Mesendoderm (in vitro differentiated cells): ENCODE data around the gene PCDH17.

Experiments
- DNase-seq: peaks from one replicate; pipeline ENCODE4 v3.0.0; 2013
- H2AK5ac ChIP-seq: 2 replicates; pipeline ENCODE4 v1.6.1; 2013; ENCODE audit warnings: low read length, inconsistent platforms
- H2BK120ac ChIP-seq: 2 replicates; pipeline ENCODE4 v1.6.1; 2013; ENCODE audit warnings: low read depth, mild to moderate bottlenecking, low read length, moderate library complexity, mixed read lengths
- H2BK15ac ChIP-seq: replicated peaks from 2 replicates; pipeline ENCODE4 v1.6.1; 2013; ENCODE audit warnings: low read depth, mild to moderate bottlenecking, moderate library complexity
- H2BK5ac ChIP-seq: 2 replicates; pipeline ENCODE4 v1.6.1; 2013; ENCODE audit warnings: low read length, inconsistent platforms
- H3K18ac ChIP-seq: 2 replicates; pipeline ENCODE4 v1.6.1; 2013; ENCODE audit warnings: mild to moderate bottlenecking, low read length, mixed read lengths
- H3K23ac ChIP-seq: one replicate; pipeline ENCODE4 v1.6.1; 2013; ENCODE audit warnings: low read length
- H3K27ac ChIP-seq: 2 replicates; pipeline ENCODE4 v1.5.1; 2013; ENCODE audit warnings: low read depth, mild to moderate bottlenecking, inconsistent platforms, low read length, moderate library complexity
- H3K27me3 ChIP-seq: 2 replicates; pipeline ENCODE4 v1.6.1; 2013; ENCODE audit warnings: low read length, control low read depth, mild to moderate bottlenecking, inconsistent platforms; ENCODE audit not compliant: insufficient read depth, poor library complexity
- H3K36me3 ChIP-seq: 2 replicates; pipeline ENCODE4 v1.6.1; 2013; ENCODE audit warnings: low read length, inconsistent platforms; ENCODE audit not compliant: control insufficient read depth, insufficient read depth
- H3K4ac ChIP-seq: one replicate; pipeline ENCODE4 v1.6.1; 2013; ENCODE audit warnings: low read depth, mild to moderate bottlenecking, low read length, moderate library complexity
- H3K4me1 ChIP-seq: 2 replicates; pipeline ENCODE4 v1.6.1; 2013; ENCODE audit warnings: low read depth, low read length, inconsistent platforms; ENCODE audit not compliant: control insufficient read depth
- H3K4me2 ChIP-seq: 2 replicates; pipeline ENCODE4 v1.6.1; 2013; ENCODE audit warnings: low read length
- H3K4me3 ChIP-seq: 2 replicates; pipeline ENCODE4 v1.5.1; 2013; ENCODE audit warnings: mild to moderate bottlenecking, low read length
- H3K56ac ChIP-seq: one replicate; pipeline ENCODE4 v1.6.1; 2013; ENCODE audit warnings: low read length
- H3K79me1 ChIP-seq: 2 replicates; pipeline ENCODE4 v1.6.1; 2013; ENCODE audit warnings: low read length, inconsistent platforms
- H3K79me2 ChIP-seq: 2 replicates; pipeline ENCODE4 v1.6.1; 2013; ENCODE audit warnings: mild to moderate bottlenecking, low read length; ENCODE audit not compliant: control insufficient read depth, insufficient read depth
- H3K9ac ChIP-seq: 2 replicates; pipeline ENCODE4 v1.6.1; 2013; ENCODE audit warnings: low read length, inconsistent platforms
- H4K5ac ChIP-seq: one replicate; pipeline ENCODE4 v1.6.1; 2013; ENCODE audit warnings: low read length
- H4K8ac ChIP-seq: one replicate; pipeline ENCODE4 v1.6.1; 2013; ENCODE audit warnings: low read depth, mild to moderate bottlenecking, control low read depth, low read length, moderate library complexity
- WGBS: extraction: QIAGEN DNeasy Blood & Tissue Kit; methylation state at CpG from one replicate; pipeline ENCODE4 v1.1.7; 2013; ENCODE audit warnings: low lambda C conversion rate, missing lambda C conversion rate; ENCODE audit not compliant: insufficient coverage; ENCODE audit errors: extremely low coverage; 5-methylcytosine and 5-hydroxymethylcytosine counted together

Gene PCDH17

GRCh38 chr13:57682128-57682716 lies 50.7 kb downstream of the PCDH17 start:
- Histone ChIP-seq H3K9ac (no peak overlapping the region), H3K4me1 (peaks cover 2% of the 10 kb centered on the region), H3K27ac (no peak overlapping the region), H4K8ac (no peak overlapping the region), H2BK120ac (no peak overlapping the region), H3K4ac (no peak overlapping the region), H3K4me2 (no peak overlapping the region), H3K56ac (no peak overlapping the region), H3K18ac (no peak overlapping the region), H4K5ac (no peak overlapping the region), H3K23ac (no peak overlapping the region), H3K27me3 (no peaks in the 10 kb centered on the region), H3K79me2 (no peaks in the 10 kb centered on the region), H2AK5ac (no peak overlapping the region), H3K4me3 (no peak overlapping the region), H2BK15ac (no peak overlapping the region), H3K36me3 (no peaks in the 10 kb centered on the region), H3K79me1 (no peaks in the 10 kb centered on the region), H2BK5ac (no peak overlapping the region)
- DNase-seq, result peak; percentile 3
- WGBS, result no CpG with 5 or more reads among the region's 4 CpGs

- H2BK15ac ChIP-seq, result no peak overlapping the region
- H3K4ac ChIP-seq, result no peak overlapping the region
- no peaks in the 10 kb centered on the region for H3K4me1 ChIP-seq
- no peaks in the 10 kb centered on the region for H3K79me1 ChIP-seq
- H3K56ac ChIP-seq, result no peak overlapping the region
- no peak overlapping the region for H4K8ac ChIP-seq
- WGBS, result no CpG with 5 or more reads among the region's 4 CpGs
- H3K36me3 ChIP-seq, result no peaks in the 10 kb centered on the region
- no peak overlapping the region for H2BK5ac ChIP-seq
- no peaks in the 10 kb centered on the region for H3K79me2 ChIP-seq
- no peak overlapping the region for H2BK120ac ChIP-seq
- no peak overlapping the region for H3K18ac ChIP-seq
- DNase-seq, result no peak
- H3K23ac ChIP-seq, result no peak overlapping the region
- H3K4me3 ChIP-seq, result no peak overlapping the region
- H3K27ac ChIP-seq, result no peak overlapping the region
- H3K9ac ChIP-seq, result no peak overlapping the region
- no peak overlapping the region for H3K4me2 ChIP-seq
- H4K5ac ChIP-seq, result no peak overlapping the region
- H3K27me3 ChIP-seq, result no peaks in the 10 kb centered on the region
- H2AK5ac ChIP-seq, result no peak overlapping the region
Measured at GRCh38 chr13:57698851-57699250, 67.3 kb downstream of the PCDH17 start.

DNA sequence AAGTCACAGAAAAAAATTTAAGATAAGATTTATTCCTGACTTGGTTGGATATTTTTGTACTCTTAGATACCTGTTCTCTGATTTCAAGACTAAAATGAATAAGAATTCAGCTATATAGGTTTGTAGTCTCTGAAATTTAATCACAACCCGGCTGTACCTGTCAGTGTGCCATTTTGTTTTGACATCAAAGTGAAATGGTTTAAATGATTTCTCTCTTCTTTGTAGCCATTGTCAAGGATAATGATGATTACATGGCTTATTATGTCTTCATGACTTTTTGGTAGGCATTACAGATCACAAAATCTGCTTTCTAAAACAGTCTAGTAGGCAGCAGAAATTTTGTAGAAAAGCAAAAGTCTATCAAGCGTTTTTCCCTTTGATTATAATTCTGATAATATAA lies 72.5 kb downstream of the PCDH17 start:
- Histone ChIP-seq H3K23ac (no peak overlapping the region), H2AK5ac (no peak overlapping the region), H2BK5ac (no peak overlapping the region), H3K4me1 (no peaks in the 10 kb centered on the region), H3K79me1 (no peaks in the 10 kb centered on the region), H3K36me3 (no peaks in the 10 kb centered on the region), H3K9ac (no peak overlapping the region), H4K8ac (no peak overlapping the region), H3K4me2 (no peak overlapping the region), H2BK15ac (no peak overlapping the region), H3K27me3 (no peaks in the 10 kb centered on the region), H3K4ac (no peak overlapping the region), H2BK120ac (no peak overlapping the region), H3K79me2 (no peaks in the 10 kb centered on the region), H3K56ac (no peak overlapping the region), H3K4me3 (no peak overlapping the region), H4K5ac (no peak overlapping the region), H3K27ac (no peak overlapping the region), H3K18ac (no peak overlapping the region)
- no peak for DNase-seq
- no CpG with 5 or more reads among the region's 2 CpGs for WGBS

GRCh38 chr13:57716295-57716694 lies 84.8 kb downstream of the PCDH17 start:
- Histone ChIP-seq H2AK5ac (no peak overlapping the region), H3K9ac (no peak overlapping the region), H3K23ac (no peak overlapping the region), H3K18ac (no peak overlapping the region), H3K36me3 (no peaks in the 10 kb centered on the region), H2BK5ac (no peak overlapping the region), H3K4me2 (no peak overlapping the region), H2BK15ac (no peak overlapping the region), H3K4me3 (no peak overlapping the region), H3K56ac (no peak overlapping the region), H3K79me2 (no peaks in the 10 kb centered on the region), H3K4me1 (no peaks in the 10 kb centered on the region), H4K8ac (no peak overlapping the region), H3K27me3 (no peaks in the 10 kb centered on the region), H4K5ac (no peak overlapping the region), H3K4ac (no peak overlapping the region), H3K79me1 (no peaks in the 10 kb centered on the region), H3K27ac (no peak overlapping the region), H2BK120ac (no peak overlapping the region)
- no CpG with 5 or more reads among the region's 3 CpGs for WGBS
- DNase-seq, result peak; percentile 65

DNA sequence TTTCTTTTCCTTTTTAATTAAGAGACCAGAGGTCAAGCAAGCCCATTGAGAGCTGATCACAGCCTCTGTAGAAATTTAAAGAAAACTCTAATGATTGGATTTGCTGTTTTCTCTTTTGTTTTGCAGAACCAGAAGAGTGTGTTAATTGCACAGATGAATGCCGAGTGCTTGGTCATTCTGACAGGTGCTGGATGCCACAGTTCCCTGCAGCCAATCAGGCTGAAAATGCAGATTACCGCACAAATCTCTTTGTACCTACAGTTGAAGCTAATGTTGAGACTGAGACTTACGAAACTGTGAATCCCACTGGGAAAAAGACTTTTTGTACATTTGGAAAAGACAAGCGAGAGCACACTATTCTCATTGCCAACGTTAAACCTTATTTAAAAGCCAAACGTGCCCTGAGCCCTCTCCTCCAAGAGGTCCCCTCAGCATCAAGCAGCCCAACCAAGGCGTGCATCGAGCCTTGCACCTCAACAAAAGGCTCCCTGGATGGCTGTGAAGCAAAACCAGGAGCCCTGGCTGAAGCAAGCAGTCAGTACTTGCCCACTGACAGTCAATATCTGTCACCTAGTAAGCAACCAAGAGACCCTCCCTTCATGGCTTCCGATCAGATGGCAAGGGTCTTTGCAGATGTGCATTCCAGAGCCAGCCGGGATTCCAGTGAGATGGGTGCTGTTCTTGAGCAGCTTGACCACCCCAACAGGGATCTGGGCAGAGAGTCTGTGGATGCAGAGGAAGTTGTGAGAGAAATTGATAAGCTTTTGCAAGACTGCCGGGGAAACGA lies 93.1 kb downstream of the PCDH17 start:
- no peaks in the 10 kb centered on the region for H3K4me1 ChIP-seq
- H2AK5ac ChIP-seq, result no peak overlapping the region
- H3K27ac ChIP-seq, result no peak overlapping the region
- WGBS, result no CpG with 5 or more reads among the region's 12 CpGs
- no peak overlapping the region for H2BK120ac ChIP-seq
- H3K9ac ChIP-seq, result no peak overlapping the region
- H3K4ac ChIP-seq, result no peak overlapping the region
- H3K79me2 ChIP-seq, result no peaks in the 10 kb centered on the region
- H3K23ac ChIP-seq, result no peak overlapping the region
- DNase-seq, result no peak
- H3K18ac ChIP-seq, result no peak overlapping the region
- no peaks in the 10 kb centered on the region for H3K36me3 ChIP-seq
- no peak overlapping the region for H3K4me2 ChIP-seq
- H3K27me3 ChIP-seq, result no peaks in the 10 kb centered on the region
- no peak overlapping the region for H4K8ac ChIP-seq
- no peak overlapping the region for H4K5ac ChIP-seq
- H3K4me3 ChIP-seq, result no peak overlapping the region
- H3K56ac ChIP-seq, result no peak overlapping the region
- H2BK5ac ChIP-seq, result no peak overlapping the region
- H2BK15ac ChIP-seq, result no peak overlapping the region
- H3K79me1 ChIP-seq, result no peaks in the 10 kb centered on the region
